ENCODE measurements around the gene GP2.

DNA sequence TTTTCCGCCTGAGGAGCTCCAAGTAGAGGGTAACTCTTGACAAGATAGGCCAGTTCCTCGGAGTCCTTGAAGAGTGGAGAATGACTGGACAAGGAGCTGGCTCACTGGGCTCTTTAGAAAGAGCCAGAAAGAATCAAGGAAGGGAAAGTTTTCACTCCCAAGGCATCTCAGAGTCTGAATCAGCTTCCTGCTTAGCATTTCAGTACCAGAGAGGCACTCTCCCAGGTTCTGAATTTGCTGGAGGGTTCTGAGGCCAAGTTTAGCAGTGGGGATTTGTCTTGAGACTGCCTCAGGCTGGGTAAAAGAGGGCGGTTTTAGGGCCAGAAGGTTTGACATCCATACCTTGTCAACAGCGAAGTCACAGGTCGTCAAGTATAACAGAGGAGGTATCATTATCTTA lies 25.5 kb downstream of the GP2 start:
- TF ChIP-seq, protein P1, sequence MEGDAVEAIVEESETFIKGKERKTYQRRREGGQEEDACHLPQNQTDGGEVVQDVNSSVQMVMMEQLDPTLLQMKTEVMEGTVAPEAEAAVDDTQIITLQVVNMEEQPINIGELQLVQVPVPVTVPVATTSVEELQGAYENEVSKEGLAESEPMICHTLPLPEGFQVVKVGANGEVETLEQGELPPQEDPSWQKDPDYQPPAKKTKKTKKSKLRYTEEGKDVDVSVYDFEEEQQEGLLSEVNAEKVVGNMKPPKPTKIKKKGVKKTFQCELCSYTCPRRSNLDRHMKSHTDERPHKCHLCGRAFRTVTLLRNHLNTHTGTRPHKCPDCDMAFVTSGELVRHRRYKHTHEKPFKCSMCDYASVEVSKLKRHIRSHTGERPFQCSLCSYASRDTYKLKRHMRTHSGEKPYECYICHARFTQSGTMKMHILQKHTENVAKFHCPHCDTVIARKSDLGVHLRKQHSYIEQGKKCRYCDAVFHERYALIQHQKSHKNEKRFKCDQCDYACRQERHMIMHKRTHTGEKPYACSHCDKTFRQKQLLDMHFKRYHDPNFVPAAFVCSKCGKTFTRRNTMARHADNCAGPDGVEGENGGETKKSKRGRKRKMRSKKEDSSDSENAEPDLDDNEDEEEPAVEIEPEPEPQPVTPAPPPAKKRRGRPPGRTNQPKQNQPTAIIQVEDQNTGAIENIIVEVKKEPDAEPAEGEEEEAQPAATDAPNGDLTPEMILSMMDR (optimal IDR thresholded peaks at IDR 0.05 in 1 of 3, IDR thresholded peaks at IDR 0.05 in 1 of 3, conservative IDR thresholded peaks at IDR 0.05 in 1 of 3; ENCODE audit: extremely low read depth in 1 of 3, insufficient read depth in 2 of 3, low read length in 3 of 3) = no peak
- TF ChIP-seq EZH2 (IDR thresholded peaks at IDR 0.05; ENCODE audit: low read length) = no peak

Measured in keratinocyte (primary cell).